Cardiac muscle cell (in vitro differentiated cells and primary cell): ENCODE data around the gene EML6. TPM values are rescaled to one million over a fixed set of nuclear protein-coding genes. Genes with fewer than 3 reads are reported as not detected.

Source experiments
- DNase-seq, 2 donors: peaks; one replicate each; pipeline versions ENCODE4 v3.0.0 to v3.0.0-alpha.2; 2010 to 2017; ENCODE audit warnings: low read depth in 1 of 2, low spot score in 1 of 2
- H3K27ac ChIP-seq: fragments of 200-600 bp; sonication (generic); 2 replicates; pipeline ENCODE4 v1.5.1; 2016
- H3K27me3 ChIP-seq: fragments of 200-600 bp; sonication (generic); 2 replicates; pipeline ENCODE4 v1.6.0; 2016; ENCODE audit warnings: control low read depth
- H3K36me3 ChIP-seq: fragments of 200-600 bp; sonication (generic); 2 replicates; pipeline ENCODE4 v1.5.1; 2016; ENCODE audit warnings: control low read depth
- H3K4me1 ChIP-seq: fragments of 200-600 bp; sonication (generic); 2 replicates; pipeline ENCODE4 v1.8.1; 2017; ENCODE audit warnings: low read depth, mild to moderate bottlenecking, mixed run types
- H3K4me3 ChIP-seq: fragments of 200-600 bp; sonication (generic); 2 replicates; pipeline ENCODE4 v1.5.1; 2016; ENCODE audit warnings: mild to moderate bottlenecking
- H3K9me3 ChIP-seq: fragments of 200-600 bp; sonication (generic); 2 replicates; pipeline ENCODE4 v1.5.1; 2017; ENCODE audit warnings: low read depth, mild to moderate bottlenecking, control low read depth
- polyA plus RNA-seq: library from polyadenylated mRNA; unstranded; fragments of >200 nt; fragmentation: Nextera tagmentation; extraction: Ambion mirVana; gene quantifications from 2 replicates; pipeline ENCODE4 v1.2.1, GENCODE V29; 2016
- total RNA-seq: library from RNA; depleted of rRNA; stranded (reverse); fragments of >200 nt; gene quantifications from 2 replicates; pipeline ENCODE4 v1.2.3, GENCODE V29; 2016
- TF ChIP-seq, protein P1 (sequence below): IDR thresholded peaks from 2 replicates; pipeline ENCODE4 v1.5.1; 2012; ENCODE audit warnings: low read depth, mild to moderate bottlenecking, low read length

Gene EML6
- total and polyA plus RNA-seq, 2 experiments from 2014 or later, result 0.89 to 1.3 TPM

DNA sequence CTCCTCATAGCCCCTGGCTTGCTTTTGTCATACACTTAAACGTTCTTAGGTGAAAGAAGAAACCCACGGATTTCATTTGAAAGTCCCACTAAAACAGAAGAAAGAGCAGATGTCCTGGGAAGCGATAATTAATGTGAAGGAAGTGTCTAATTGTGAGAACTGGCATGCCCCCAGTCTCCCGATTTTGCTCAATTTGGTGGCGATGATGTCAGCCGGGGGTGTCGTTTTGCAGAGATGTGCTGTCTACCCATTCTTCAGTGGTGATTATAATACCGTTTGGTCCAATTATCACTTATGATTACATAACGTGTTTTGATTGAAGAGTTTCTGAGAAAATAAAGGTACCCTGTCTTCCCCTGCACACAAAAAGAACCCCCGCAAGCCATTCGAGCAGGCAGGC is 223.7 kb downstream of the EML6 start:
- peaks cover 23% of the 10 kb centered on the region for H3K27me3 ChIP-seq
- TF ChIP-seq, protein P1, sequence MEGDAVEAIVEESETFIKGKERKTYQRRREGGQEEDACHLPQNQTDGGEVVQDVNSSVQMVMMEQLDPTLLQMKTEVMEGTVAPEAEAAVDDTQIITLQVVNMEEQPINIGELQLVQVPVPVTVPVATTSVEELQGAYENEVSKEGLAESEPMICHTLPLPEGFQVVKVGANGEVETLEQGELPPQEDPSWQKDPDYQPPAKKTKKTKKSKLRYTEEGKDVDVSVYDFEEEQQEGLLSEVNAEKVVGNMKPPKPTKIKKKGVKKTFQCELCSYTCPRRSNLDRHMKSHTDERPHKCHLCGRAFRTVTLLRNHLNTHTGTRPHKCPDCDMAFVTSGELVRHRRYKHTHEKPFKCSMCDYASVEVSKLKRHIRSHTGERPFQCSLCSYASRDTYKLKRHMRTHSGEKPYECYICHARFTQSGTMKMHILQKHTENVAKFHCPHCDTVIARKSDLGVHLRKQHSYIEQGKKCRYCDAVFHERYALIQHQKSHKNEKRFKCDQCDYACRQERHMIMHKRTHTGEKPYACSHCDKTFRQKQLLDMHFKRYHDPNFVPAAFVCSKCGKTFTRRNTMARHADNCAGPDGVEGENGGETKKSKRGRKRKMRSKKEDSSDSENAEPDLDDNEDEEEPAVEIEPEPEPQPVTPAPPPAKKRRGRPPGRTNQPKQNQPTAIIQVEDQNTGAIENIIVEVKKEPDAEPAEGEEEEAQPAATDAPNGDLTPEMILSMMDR, result no peak
- no peaks in the 10 kb centered on the region for H3K9me3 ChIP-seq
- H3K36me3 ChIP-seq, result no peaks in the 10 kb centered on the region
- no peak for DNase-seq
- no peak overlapping the region for H3K4me3 ChIP-seq
- H3K4me1 ChIP-seq, result no peaks in the 10 kb centered on the region
- no peak overlapping the region for H3K27ac ChIP-seq

DNA sequence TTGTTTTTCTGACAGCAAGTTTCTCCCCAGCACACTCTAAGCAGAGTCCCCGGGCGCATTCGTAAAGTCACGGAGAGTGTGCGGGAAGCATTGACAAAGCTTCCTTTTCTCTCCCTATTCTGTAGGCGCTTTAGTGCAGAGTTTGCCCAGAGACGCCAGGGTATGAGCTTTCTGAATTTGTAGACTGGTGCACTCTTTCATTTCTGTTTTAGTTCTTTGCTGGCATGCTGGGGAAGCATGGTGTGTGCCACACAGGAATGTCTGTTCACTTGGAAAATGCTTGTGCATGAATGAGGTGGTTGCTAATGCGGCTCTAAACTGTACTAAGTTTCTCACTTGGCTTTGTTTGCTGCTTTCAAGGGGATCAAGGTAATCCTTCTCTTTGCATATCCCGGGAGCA is 224.2 kb downstream of the EML6 start:
- TF ChIP-seq, protein P1, result no peak

DNA sequence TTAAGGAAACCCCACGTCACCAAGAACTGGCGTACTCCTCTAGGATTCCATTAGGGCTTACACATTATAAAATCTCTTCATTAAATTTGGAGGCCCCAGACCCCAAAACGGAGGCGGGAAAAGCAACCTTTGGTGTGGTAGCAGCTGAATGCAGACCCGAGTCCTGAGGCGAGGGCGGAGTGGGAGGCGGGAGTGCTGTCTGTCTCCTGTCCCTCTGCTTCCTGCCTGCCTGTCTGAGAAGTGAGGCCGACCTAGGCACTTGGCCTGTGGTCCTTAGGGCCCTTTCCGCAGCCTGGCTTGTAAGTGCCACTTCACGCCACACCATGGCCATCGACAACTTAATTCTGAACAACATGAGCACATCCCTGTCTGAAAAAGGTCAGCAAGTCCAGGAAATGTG is 224.7 kb downstream of the EML6 start:
- H3K27ac ChIP-seq, result no peak overlapping the region
- no peak for DNase-seq
- peaks cover 13% of the 10 kb centered on the region for H3K27me3 ChIP-seq
- no peaks in the 10 kb centered on the region for H3K9me3 ChIP-seq
- TF ChIP-seq, protein P1, result no peak
- H3K4me1 ChIP-seq, result no peaks in the 10 kb centered on the region
- no peak overlapping the region for H3K4me3 ChIP-seq
- H3K36me3 ChIP-seq, result no peaks in the 10 kb centered on the region

More for the DNA sequence above, 224.2 kb downstream of the EML6 start:
- Histone ChIP-seq H3K4me3 (no peak overlapping the region), H3K4me1 (no peaks in the 10 kb centered on the region), H3K36me3 (no peaks in the 10 kb centered on the region), H3K27me3 (peaks cover 18% of the 10 kb centered on the region), H3K9me3 (no peaks in the 10 kb centered on the region), H3K27ac (no peak overlapping the region)
- no peak for DNase-seq

DNA sequence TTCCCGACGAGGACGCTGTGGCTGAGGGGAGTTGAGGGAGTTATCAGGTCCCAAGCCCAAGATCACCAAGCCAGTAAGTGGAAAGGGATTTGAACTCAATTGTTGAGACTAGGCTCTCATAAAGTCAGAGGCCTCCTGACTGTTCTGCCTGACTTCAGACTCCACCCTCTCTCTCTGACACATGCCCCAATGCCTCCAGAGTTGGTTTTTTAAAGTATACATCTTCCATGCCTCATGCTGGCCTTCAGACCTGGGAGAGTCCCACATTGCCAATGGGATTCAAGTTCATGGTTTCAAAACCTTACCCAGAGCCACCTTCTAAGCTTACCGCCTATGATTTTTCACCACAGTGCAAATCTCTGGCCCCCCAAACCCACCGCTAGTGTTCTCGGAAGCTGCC is 226.0 kb downstream of the EML6 start:
- Histone ChIP-seq H3K36me3 (no peaks in the 10 kb centered on the region), H3K4me1 (no peaks in the 10 kb centered on the region), H3K27me3 (peaks cover 11% of the 10 kb centered on the region), H3K9me3 (no peaks in the 10 kb centered on the region), H3K27ac (no peak overlapping the region), H3K4me3 (no peak overlapping the region)
- TF ChIP-seq, protein P1, result no peak
- no peak for DNase-seq

DNA sequence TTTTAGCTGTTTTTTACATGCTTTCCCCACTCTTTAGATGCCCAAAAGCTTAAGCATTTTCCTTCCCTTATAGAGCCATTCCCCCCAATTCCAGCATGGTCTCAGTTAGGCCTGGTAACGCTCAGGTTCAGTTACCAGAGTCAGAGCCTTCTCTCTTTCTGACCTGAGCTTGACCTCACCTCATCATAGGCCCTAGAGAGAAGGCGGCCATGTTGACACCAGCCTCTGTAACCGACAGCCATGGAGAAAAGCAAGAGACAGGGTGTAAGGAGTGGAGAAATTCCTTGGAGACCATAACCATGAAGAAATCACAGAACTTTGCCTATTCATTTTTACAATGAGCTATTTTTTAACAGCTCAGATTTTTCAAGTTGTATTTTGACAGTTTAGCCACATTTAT is 227.3 kb downstream of the EML6 start:
- TF ChIP-seq, protein P1, result no peak

DNA sequence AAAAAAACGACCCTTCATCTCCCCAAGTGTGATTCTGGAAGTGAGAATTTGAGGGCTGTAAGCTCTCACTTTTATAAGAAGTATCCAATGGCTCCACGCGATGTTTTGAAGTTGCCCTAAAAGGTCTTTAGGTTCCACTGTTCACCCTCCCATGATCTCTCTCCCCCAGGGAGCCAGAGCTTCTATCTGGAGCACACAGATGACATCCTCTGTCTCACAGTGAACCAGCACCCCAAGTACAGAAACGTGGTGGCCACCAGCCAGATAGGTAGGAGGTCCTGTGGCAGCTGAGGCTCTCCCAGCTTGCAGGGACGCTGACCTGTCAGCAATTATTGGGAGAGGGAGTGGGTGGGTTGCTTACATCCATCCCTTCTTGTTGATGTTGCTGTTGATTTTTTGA is 229.0 kb downstream of the EML6 start:
- Histone ChIP-seq H3K4me1 (no peaks in the 10 kb centered on the region), H3K27ac (no peak overlapping the region), H3K9me3 (no peaks in the 10 kb centered on the region), H3K4me3 (no peak overlapping the region), H3K36me3 (no peaks in the 10 kb centered on the region), H3K27me3 (peaks cover under 1% of the 10 kb centered on the region)
- TF ChIP-seq, protein P1, result no peak
- no peak for DNase-seq

More for the DNA sequence above, 227.3 kb downstream of the EML6 start:
- no peak overlapping the region for H3K27ac ChIP-seq
- peak in 1 of 2 donors; percentile 23 for DNase-seq
- no peaks in the 10 kb centered on the region for H3K4me1 ChIP-seq
- no peaks in the 10 kb centered on the region for H3K9me3 ChIP-seq
- H3K27me3 ChIP-seq, result peaks cover 11% of the 10 kb centered on the region
- H3K36me3 ChIP-seq, result no peaks in the 10 kb centered on the region
- no peak overlapping the region for H3K4me3 ChIP-seq
